ENCODE results near the gene NSMCE4A. TPM values are rescaled to one million over a fixed set of nuclear protein-coding genes. Genes with fewer than 3 reads are reported as not detected.
"Not testable (repeated sequence)": the region's sequence is repeated elsewhere in the genome, so short reads cannot be mapped to it uniquely, and the experiment has no call there.

The NSMCE4A gene
- total and polyA plus RNA-seq, 2 experiments from 2014 or later, result 44.5 to 67.6 TPM

DNA sequence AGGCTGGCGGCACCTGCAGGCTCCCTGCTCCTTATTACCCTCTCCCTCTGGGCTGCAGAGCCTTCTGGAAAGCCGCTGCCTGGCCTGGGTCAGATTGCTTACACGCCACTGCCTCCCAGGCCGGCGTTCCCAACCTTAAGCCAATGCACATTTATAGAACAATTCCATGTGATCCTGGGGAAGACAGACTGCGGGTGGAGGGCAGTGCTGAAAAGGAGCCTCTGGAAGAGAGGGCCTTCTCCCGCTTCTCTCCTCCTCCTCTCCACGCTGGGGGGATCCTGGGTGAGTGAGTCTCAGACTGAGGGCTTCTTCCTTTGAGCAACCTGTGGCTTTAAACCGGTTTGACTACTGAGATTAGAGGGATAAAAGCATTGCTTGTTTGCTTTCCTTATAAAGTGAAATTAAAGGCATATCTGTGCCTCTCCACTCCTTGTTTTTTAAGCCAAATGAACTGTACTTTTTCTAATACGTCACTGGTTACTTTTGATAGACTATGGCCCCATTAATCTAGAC, 19.5 kb upstream of the NSMCE4A start:
- peak; percentile 63 for DNase-seq (ENCODE audit: low spot score)
- Histone ChIP-seq H3K36me3 (replicated peaks; ENCODE audit: insufficient read depth, low read depth) (no peaks in the 10 kb centered on the region), H3K4me1 (ENCODE audit: insufficient read depth) (peaks cover 29% of the 10 kb centered on the region), H4K20me1 (ENCODE audit: insufficient read depth, poor library complexity, severe bottlenecking) (no peaks in the 10 kb centered on the region), H3K27me3 (no peaks in the 10 kb centered on the region), H3K79me2 (no peaks in the 10 kb centered on the region), H2AFZ (peak overlapping the region; percentile 41), H3K4me2 (peak overlapping the region; percentile 42), H3K9me2 (replicated peaks; ENCODE audit: insufficient read depth) (no peaks in the 10 kb centered on the region), H3K9me3 (ENCODE audit: low read depth) (no peaks in the 10 kb centered on the region), H3K27ac (peak overlapping the region; percentile 79), H3K4me3 (no peak overlapping the region)
- no peak for TF ChIP-seq EZH2phosphoT487 (IDR thresholded peaks at IDR 0.05; ENCODE audit: low read depth, severe bottlenecking, unreplicated experiment)
- no peak for TF ChIP-seq EZH2 (IDR thresholded peaks at IDR 0.05; ENCODE audit: borderline replicate concordance)
- TF ChIP-seq, protein P1, sequence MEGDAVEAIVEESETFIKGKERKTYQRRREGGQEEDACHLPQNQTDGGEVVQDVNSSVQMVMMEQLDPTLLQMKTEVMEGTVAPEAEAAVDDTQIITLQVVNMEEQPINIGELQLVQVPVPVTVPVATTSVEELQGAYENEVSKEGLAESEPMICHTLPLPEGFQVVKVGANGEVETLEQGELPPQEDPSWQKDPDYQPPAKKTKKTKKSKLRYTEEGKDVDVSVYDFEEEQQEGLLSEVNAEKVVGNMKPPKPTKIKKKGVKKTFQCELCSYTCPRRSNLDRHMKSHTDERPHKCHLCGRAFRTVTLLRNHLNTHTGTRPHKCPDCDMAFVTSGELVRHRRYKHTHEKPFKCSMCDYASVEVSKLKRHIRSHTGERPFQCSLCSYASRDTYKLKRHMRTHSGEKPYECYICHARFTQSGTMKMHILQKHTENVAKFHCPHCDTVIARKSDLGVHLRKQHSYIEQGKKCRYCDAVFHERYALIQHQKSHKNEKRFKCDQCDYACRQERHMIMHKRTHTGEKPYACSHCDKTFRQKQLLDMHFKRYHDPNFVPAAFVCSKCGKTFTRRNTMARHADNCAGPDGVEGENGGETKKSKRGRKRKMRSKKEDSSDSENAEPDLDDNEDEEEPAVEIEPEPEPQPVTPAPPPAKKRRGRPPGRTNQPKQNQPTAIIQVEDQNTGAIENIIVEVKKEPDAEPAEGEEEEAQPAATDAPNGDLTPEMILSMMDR (IDR thresholded peaks at IDR 0.05; ENCODE audit: poor library complexity), result no peak
- 14% methylated on average over 10 of the region's 10 CpGs for WGBS (ENCODE audit: low lambda C conversion rate, missing lambda C conversion rate)

DNA sequence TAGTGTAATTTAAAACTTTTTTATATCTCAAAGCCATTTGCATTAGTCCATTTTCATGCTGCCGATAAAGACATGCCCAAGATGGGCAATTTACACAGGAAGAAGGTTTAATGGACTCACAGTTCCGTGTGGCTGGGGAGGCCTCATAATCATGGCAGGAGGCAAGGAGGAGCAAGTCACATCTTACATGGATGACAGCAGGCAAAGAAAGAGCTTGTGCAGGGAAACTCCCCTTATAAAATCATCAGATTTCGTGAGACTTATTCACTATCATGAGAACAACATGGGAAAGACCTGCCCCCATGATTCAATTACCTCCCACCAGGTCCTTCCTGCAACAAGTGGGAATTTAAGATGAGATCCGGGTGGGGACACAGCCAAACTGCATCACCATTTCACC, 16.7 kb upstream of the NSMCE4A start:
- H3K27me3 ChIP-seq; H4K20me1 ChIP-seq (ENCODE audit: insufficient read depth, poor library complexity, severe bottlenecking); DNase-seq (ENCODE audit: low spot score); H3K9me3 ChIP-seq (ENCODE audit: low read depth); H3K36me3 ChIP-seq (replicated peaks; ENCODE audit: insufficient read depth, low read depth); H3K4me3 ChIP-seq; H3K4me2 ChIP-seq; H3K9me2 ChIP-seq (replicated peaks; ENCODE audit: insufficient read depth); H3K27ac ChIP-seq; H2AFZ ChIP-seq; H3K79me2 ChIP-seq: not testable (repeated sequence)
- H3K4me1 ChIP-seq (ENCODE audit: insufficient read depth), result peaks cover 29% of the 10 kb centered on the region
- 86% methylated on average over 4 of the region's 4 CpGs for WGBS (ENCODE audit: low lambda C conversion rate, missing lambda C conversion rate)

DNA sequence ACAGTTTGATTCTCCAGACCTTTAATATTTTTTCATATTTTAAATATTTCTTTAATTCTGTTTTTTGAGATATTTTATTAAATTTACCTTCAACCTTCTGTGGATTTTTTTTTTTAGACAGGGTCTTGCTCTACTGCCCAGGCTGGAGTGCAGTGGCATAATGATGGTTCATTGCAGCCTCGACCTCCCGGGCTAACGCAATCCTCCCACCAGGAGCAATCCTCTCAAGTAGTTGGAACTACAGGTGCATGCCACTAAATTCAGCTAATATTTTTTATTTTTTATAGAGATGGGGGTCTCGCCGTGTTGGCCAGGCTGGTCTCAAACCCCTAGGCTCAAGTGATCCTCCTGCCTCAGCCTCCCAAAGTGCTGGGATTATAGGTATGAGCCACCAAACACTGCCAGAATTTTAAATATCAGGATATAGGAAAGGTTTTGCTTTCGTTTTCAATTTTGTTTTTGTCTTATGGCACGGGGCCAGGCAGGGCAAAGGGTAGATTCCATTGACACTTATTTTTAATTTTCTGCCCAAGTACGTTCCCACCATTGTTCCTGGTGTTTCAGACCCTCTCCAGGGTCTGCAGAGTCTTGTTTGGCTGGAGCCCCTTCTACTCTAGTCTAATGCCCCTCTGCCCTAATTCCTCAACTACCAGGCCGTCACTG, 15.1 kb upstream of the NSMCE4A start:
- WGBS (ENCODE audit: low lambda C conversion rate, missing lambda C conversion rate), result 91% methylated on average over 9 of the region's 9 CpGs
- DNase-seq (ENCODE audit: low spot score), result no peak
- H3K4me3 ChIP-seq, result no peak overlapping the region

More for the DNA sequence above, 15.1 kb upstream of the NSMCE4A start:
- Histone ChIP-seq H3K9me2 (replicated peaks; ENCODE audit: insufficient read depth) (no peaks in the 10 kb centered on the region), H3K4me1 (ENCODE audit: insufficient read depth) (peaks cover 19% of the 10 kb centered on the region), H3K9me3 (ENCODE audit: low read depth) (no peaks in the 10 kb centered on the region), H3K4me2 (no peak overlapping the region), H3K79me2 (no peaks in the 10 kb centered on the region), H3K36me3 (replicated peaks; ENCODE audit: insufficient read depth, low read depth) (no peaks in the 10 kb centered on the region), H2AFZ (no peak overlapping the region), H3K27ac (no peak overlapping the region), H4K20me1 (ENCODE audit: insufficient read depth, poor library complexity, severe bottlenecking) (no peaks in the 10 kb centered on the region), H3K27me3 (no peaks in the 10 kb centered on the region)
- no peak for TF ChIP-seq EZH2 (IDR thresholded peaks at IDR 0.05; ENCODE audit: borderline replicate concordance)
- TF ChIP-seq, protein P1 (IDR thresholded peaks at IDR 0.05; ENCODE audit: poor library complexity), result no peak
- no peak for TF ChIP-seq EZH2phosphoT487 (IDR thresholded peaks at IDR 0.05; ENCODE audit: low read depth, severe bottlenecking, unreplicated experiment)
